HG02970 (cell line): ENCODE measurements around the gene PLA2G2A.
"Not testable (repeated sequence)": the region's sequence is repeated elsewhere in the genome, so short reads cannot be mapped to it uniquely, and the experiment has no call there.

Experiments
- ATAC-seq: cut with Tn5 transposase; IDR thresholded peaks from one replicate; pipeline ENCODE4 v1.9.1; 2021; ENCODE audit warnings: mild to moderate bottlenecking, moderate library complexity, moderate number of reproducible peaks; ENCODE audit not compliant: unreplicated experiment, low FRiP score

The PLA2G2A gene

DNA sequence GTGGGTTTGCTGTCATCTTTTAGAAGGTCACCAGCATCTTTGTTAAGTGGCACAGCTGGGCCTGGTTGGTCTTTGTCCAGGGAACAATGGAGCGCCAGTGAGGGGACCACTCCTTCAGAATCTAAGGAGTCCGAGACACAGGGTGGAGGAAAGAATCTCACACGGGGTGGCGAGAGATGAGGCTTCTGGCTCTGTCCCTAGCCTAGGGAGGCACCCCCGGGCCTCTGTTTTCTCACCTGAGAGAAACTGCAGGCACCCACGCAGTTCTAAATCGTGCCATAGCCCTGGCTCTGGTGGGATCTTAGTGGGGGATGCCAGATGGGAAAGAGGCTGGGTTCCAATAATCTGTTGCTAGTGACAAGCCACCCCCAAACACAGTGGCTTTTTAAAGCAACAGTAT lies 45.1 kb downstream of the PLA2G2A start:
- no peak for ATAC-seq

- ATAC-seq = no peak
Observed at GRCh38 chr1:19932866-19933265, 46.6 kb downstream of the PLA2G2A start.

GRCh38 chr1:19927130-19927421 lies 52.3 kb downstream of the PLA2G2A start:
- ATAC-seq = not testable (repeated sequence)

GRCh38 chr1:19926296-19927129 lies 52.9 kb downstream of the PLA2G2A start:
- no peak for ATAC-seq
